GM19193 (cell line): ENCODE measurements around the gene TK2.

Experiments used
- POLR2A ChIP-seq: IDR thresholded peaks from 4 replicates; pipeline ENCODE4 v1.6.1; 2011; ENCODE audit not compliant: insufficient read depth, insufficient read length; ENCODE audit errors: extremely low read depth

TK2 gene

GRCh38 chr16:66520406-66521170 lies 29.3 kb downstream of the TK2 start:
- TF ChIP-seq POLR2A: no peak

- TF ChIP-seq POLR2A: no peak
Observed at GRCh38 chr16:66519482-66520373, 30.2 kb downstream of the TK2 start.

- TF ChIP-seq POLR2A: no peak
Observed at GRCh38 chr16:66517586-66518263, 32.2 kb downstream of the TK2 start.

DNA sequence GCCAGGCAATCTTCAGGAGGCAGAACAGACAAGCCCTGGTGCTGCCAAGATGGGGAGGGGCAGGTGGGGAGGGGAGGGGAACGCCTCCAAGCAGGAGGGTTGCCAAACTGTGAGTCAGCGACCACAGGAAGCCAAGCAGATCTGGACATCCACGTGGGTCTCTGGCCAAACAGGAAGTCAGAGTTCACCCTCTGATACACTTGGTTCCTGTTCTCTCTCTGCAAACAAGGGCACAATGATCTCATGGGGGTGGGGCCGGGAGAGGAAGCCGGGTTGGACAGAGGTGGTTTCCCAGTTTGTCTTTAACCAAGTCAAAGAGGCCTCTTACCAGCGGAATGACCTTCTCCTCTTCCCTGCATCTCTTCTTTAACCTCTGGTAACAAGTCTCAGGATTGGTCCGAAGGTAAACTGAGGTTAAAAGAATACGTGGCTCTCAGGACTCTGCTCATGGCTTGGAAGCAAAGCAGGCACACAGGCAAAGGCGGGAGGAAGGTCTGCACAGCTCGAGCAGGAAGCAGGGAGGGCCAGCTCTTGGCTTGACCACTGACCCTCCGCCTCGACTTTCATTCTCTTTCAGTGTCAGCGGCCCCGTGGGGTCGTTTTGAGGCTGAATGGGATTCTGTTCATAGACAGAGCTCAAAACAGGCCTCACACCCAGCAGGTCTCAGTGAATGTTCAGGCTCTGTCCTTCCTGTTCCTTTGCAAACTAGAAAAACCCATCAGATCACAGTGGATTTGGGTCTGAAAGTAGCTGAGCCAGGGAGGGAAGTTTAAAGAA lies 32.9 kb downstream of the TK2 start:
- peak; percentile 40 for TF ChIP-seq POLR2A

DNA sequence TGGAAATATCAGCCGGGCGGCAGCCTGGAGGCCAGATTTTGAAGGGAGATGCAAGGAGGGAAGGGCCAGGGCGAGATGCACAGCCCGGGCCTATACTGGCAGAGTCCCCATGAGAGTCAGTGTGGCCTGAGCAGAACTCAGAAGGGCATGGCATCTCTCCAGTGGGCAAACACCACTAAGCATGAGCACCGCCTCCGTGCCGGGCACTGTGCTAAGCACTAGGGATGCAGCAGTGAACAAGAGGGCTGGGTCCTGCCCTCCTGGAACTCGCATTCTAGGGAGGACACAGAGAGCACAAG lies 33.5 kb downstream of the TK2 start:
- no peak for TF ChIP-seq POLR2A

DNA sequence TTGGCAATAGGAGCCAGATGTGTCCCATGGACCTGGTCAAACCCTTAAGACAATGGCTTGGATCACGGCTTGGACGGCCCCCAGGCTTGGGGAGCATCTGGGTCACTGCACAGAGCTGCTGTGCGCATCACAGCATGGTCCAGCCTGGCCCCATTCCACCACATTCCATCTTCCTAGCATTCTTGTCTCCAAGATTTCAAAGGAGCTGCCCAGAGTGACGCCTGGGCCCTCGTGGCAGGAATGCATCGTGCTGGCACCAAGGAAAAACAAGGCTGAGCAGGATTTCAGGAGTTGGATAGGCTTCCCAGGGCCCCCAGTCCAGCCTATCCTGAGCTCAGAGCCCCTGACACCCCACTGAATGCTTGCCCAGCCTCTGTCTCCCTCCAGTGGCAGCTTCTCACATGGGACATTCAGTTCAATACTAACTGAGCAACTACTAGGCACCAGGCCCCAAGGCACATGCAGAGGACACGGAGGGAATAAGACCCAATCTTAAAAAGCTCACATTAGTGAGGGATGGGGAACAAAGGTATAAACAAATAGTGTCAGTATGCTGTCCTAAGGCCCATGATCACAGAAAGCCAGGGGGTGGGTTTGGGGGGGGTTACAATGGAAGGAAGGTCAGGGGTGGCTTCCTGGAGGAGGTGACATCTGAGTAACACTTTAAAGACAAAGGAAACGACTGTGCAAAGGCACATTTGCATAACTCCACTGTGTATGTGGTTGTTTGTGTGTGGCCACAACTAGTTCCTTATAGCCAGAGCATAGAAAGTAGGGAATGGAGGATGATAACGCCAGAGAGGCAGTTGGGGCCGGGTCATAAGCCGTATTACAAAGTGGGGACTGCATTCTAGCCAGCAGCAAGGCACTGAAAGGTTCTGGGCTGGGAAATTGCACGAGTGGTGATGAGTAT lies 34.1 kb downstream of the TK2 start:
- no peak for TF ChIP-seq POLR2A

GRCh38 chr16:66513111-66513723 lies 36.7 kb downstream of the TK2 start:
- no peak for TF ChIP-seq POLR2A

GRCh38 chr16:66512272-66513110 lies 37.4 kb downstream of the TK2 start:
- TF ChIP-seq POLR2A: no peak

DNA sequence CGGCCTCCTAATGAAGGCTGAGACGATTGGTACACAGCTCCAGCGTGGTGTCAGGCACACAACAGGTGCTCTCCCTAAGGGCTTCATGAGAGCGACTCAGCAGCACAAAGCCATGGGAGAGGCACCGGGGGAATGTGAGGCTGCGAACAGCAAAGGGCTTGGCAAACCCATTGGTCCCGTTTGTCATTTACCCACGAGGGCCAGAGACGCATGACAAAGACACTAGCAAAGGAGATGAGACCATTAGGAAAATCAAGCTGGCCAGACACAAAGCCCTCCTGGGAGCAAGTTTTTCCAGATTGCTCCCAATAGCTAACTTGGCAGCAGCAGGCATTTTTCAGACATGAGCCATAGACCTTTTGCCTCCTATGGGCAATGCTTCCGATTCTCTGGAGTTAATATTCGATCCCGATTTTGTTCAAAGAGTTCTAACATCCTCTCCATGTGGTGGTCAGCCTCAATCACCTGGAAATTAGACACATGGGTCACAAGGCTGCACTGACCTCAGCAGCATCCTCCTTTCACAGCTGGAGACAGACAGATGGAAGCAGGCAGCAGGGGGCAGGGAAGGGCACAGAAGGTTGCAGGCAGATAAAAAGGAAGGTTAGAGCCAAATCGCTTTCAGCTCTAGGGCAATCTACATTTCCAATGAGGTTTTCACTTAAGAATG lies 38.2 kb downstream of the TK2 start:
- no peak for TF ChIP-seq POLR2A

GRCh38 chr16:66510711-66511601 lies 39.0 kb downstream of the TK2 start:
- no peak for TF ChIP-seq POLR2A

DNA sequence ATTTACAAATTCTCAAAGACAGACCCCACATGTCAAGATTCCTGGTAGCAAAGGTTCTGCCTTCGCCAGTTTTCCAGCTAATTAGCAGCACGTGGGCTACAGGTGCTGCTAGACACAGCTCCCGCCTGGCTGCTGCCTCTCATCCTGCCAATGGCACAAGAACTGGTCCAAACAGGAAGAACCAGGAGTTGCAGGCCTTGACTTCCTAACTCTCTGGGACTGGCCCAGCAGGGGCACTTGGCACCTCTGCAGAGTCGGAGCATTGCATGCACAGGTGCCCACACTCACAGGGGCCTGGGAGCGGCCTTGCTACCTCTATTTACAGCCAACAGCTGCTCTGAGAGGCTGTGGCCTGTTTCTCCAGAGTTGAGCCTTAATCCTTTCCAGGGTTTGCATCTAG lies 39.6 kb downstream of the TK2 start:
- TF ChIP-seq POLR2A: no peak
